ENCODE data around the gene DZIP1. TPM values are rescaled to one million over a fixed set of nuclear protein-coding genes. Genes with fewer than 3 reads are reported as not detected.

The DZIP1 gene
- total and polyA plus RNA-seq, 2 donors (not counting 1 experiment from before 2014, with no cell fraction given), result not detected

DNA sequence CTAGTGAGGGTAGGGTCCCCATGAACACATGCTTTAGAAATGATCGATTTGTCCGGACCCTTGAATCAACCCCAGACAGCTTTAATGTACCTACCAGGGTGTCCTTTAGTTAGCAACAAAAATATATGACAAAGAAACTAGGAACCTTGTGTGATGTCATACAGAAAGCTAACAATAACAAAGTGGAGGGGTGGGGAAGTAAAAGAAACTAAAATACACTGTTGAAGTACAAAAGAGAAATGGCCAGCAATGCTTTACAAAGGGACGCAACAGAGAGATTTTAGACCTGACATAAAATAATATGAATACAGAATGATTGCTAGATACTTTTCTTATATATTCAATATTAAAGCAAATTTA, 40.0 kb downstream of the DZIP1 start:
- Mint-ChIP-seq H3K9me3 (ENCODE audit: insufficient read depth) (no peaks in the 10 kb centered on the region), H3K27ac (no peak overlapping the region), H3K27me3 (peaks cover 15% of the 10 kb centered on the region), H3K4me1 (no peaks in the 10 kb centered on the region), H3K4me3 (no peak overlapping the region)
- Histone ChIP-seq H3K4me3 (ENCODE audit: control extremely low read depth in 1 of 5, extremely low read depth in 1 of 5, insufficient read depth in 1 of 5, low read depth in 2 of 5, low read length in 4 of 5) (no peak overlapping the region), H3K79me2 (ENCODE audit: control insufficient read depth, insufficient read depth, low read length) (no peaks in the 10 kb centered on the region), H2AFZ (ENCODE audit: insufficient read depth, low read depth, low read length, poor library complexity, severe bottlenecking) (no peak overlapping the region), H3K4me2 (replicated peaks; ENCODE audit: low read depth, low read length, poor library complexity, severe bottlenecking) (no peak overlapping the region), H4K20me1 (ENCODE audit: control insufficient read depth, insufficient read depth, low read length, poor library complexity, severe bottlenecking) (no peaks in the 10 kb centered on the region), H3K27me3 (replicated peaks in 1 of 4; ENCODE audit: control extremely low read depth in 1 of 4, control insufficient read depth in 3 of 4, insufficient read depth in 4 of 4, low read length in 3 of 4) (peaks cover 0 to 4% (median 0%) of the 10 kb centered on the region in 4 experiments), H3K27ac (ENCODE audit: low read length in 2 of 2) (no peak overlapping the region), H3K36me3 (replicated peaks in 1 of 2; ENCODE audit: control extremely low read depth in 1 of 2, control insufficient read depth in 1 of 2, extremely low read depth in 1 of 2, insufficient read depth in 2 of 2, low read length in 1 of 2) (no peaks in the 10 kb centered on the region), H3K4me1 (ENCODE audit: control insufficient read depth in 2 of 2, insufficient read depth in 2 of 2, low read length in 2 of 2) (no peaks in the 10 kb centered on the region), H3K9ac (ENCODE audit: low read length) (no peak overlapping the region), H3K9me3 (ENCODE audit: control extremely low read depth in 1 of 3, control insufficient read depth in 2 of 3, insufficient read depth in 1 of 3, low read length in 2 of 3) (no peaks in the 10 kb centered on the region)
- ATAC-seq (ENCODE audit: low read depth) (no peak), DNase-seq (no peak)
- WGBS (ENCODE audit: insufficient coverage), result no CpG with 5 or more reads among the region's 3 CpGs
- TF ChIP-seq, protein P1, sequence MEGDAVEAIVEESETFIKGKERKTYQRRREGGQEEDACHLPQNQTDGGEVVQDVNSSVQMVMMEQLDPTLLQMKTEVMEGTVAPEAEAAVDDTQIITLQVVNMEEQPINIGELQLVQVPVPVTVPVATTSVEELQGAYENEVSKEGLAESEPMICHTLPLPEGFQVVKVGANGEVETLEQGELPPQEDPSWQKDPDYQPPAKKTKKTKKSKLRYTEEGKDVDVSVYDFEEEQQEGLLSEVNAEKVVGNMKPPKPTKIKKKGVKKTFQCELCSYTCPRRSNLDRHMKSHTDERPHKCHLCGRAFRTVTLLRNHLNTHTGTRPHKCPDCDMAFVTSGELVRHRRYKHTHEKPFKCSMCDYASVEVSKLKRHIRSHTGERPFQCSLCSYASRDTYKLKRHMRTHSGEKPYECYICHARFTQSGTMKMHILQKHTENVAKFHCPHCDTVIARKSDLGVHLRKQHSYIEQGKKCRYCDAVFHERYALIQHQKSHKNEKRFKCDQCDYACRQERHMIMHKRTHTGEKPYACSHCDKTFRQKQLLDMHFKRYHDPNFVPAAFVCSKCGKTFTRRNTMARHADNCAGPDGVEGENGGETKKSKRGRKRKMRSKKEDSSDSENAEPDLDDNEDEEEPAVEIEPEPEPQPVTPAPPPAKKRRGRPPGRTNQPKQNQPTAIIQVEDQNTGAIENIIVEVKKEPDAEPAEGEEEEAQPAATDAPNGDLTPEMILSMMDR (IDR thresholded peaks at IDR 0.05), result no peak
- TF ChIP-seq EZH2 (IDR thresholded peaks at IDR 0.05; ENCODE audit: borderline replicate concordance, insufficient read depth, low read depth, low read length, poor library complexity, severe bottlenecking), result no peak
- intact Hi-C loops (cut with micrococcal nuclease), result no loop called here
- ChIA-PET POLR2A (no interaction called here), CTCF (no interaction called here)

DNA sequence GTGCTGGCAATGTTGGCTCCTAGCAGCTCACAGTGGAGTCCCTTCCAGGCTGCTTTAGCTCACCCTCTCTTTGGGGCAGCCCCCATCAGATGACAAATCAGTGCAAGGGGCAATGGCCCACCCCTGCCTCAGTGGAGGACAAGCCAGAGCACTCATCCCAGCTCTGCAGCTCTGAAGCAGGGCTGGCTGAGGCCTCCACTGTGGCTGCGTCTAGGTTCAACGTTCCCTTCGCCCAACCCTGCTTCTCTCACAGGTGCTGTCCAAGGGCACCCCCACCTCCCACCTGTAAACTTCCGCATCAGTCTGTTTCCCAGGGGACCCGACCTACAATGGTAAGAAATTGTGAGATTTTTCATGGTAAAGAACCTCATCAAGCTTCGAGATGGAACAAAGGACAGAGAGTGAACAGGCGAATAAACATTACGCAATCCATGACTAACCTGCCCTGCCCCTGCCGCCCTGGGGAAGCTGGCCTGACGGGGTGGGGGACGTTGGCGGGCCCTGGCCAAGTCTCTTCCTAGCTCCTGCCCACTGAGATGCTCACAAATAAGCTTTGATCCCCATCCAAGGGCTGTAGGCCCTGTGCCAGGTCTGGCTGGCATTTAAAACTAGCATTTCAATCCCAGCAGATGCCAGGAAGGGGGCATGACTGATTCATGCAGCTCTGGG, 40.5 kb downstream of the DZIP1 start:
- DNase-seq (no peak), ATAC-seq (ENCODE audit: low read depth) (no peak)
- intact Hi-C loops (cut with micrococcal nuclease), result no loop called here
- Histone ChIP-seq H3K36me3 (replicated peaks in 1 of 2; ENCODE audit: control extremely low read depth in 1 of 2, control insufficient read depth in 1 of 2, extremely low read depth in 1 of 2, insufficient read depth in 2 of 2, low read length in 1 of 2) (no peaks in the 10 kb centered on the region), H3K27ac (ENCODE audit: low read length in 2 of 2) (no peak overlapping the region), H3K79me2 (ENCODE audit: control insufficient read depth, insufficient read depth, low read length) (no peaks in the 10 kb centered on the region), H3K9me3 (ENCODE audit: control extremely low read depth in 1 of 3, control insufficient read depth in 2 of 3, insufficient read depth in 1 of 3, low read length in 2 of 3) (no peaks in the 10 kb centered on the region), H2AFZ (ENCODE audit: insufficient read depth, low read depth, low read length, poor library complexity, severe bottlenecking) (no peak overlapping the region), H4K20me1 (ENCODE audit: control insufficient read depth, insufficient read depth, low read length, poor library complexity, severe bottlenecking) (no peaks in the 10 kb centered on the region), H3K4me2 (replicated peaks; ENCODE audit: low read depth, low read length, poor library complexity, severe bottlenecking) (no peak overlapping the region), H3K4me3 (ENCODE audit: control extremely low read depth in 1 of 5, extremely low read depth in 1 of 5, insufficient read depth in 1 of 5, low read depth in 2 of 5, low read length in 4 of 5) (no peak overlapping the region), H3K27me3 (replicated peaks in 1 of 4; ENCODE audit: control extremely low read depth in 1 of 4, control insufficient read depth in 3 of 4, insufficient read depth in 4 of 4, low read length in 3 of 4) (peaks cover 0 to 4% (median 0%) of the 10 kb centered on the region in 4 experiments), H3K9ac (ENCODE audit: low read length) (no peak overlapping the region), H3K4me1 (ENCODE audit: control insufficient read depth in 2 of 2, insufficient read depth in 2 of 2, low read length in 2 of 2) (no peaks in the 10 kb centered on the region)
- H3K4me1 Mint-ChIP-seq, result no peaks in the 10 kb centered on the region
- H3K9me3 Mint-ChIP-seq (ENCODE audit: insufficient read depth), result no peaks in the 10 kb centered on the region
- H3K4me3 Mint-ChIP-seq, result no peak overlapping the region
- WGBS (ENCODE audit: insufficient coverage), result 94% methylated on average over 8 of the region's 12 CpGs
- ChIA-PET CTCF (no interaction called here), POLR2A (no interaction called here)
- no peak for TF ChIP-seq EZH2 (IDR thresholded peaks at IDR 0.05; ENCODE audit: borderline replicate concordance, insufficient read depth, low read depth, low read length, poor library complexity, severe bottlenecking)
- TF ChIP-seq, protein P1 (IDR thresholded peaks at IDR 0.05), result no peak
- peaks cover 15% of the 10 kb centered on the region for H3K27me3 Mint-ChIP-seq
- H3K27ac Mint-ChIP-seq, result no peak overlapping the region
